GM06990 (cell line): ENCODE results near the gene PSMG4.
"Not testable (repeated sequence)": the region's sequence is repeated elsewhere in the genome, so short reads cannot be mapped to it uniquely, and the experiment has no call there.

Experiments
- DNase-seq: peaks from one replicate; pipeline ENCODE4 v3.0.0-alpha.2; 2011; ENCODE audit not compliant: insufficient read length; ENCODE audit errors: extremely low read depth
- H3K27me3 ChIP-seq: replicated peaks from 2 replicates; pipeline ENCODE4 v1.6.0; 2011; ENCODE audit warnings: low read length; ENCODE audit not compliant: control insufficient read depth, insufficient read depth
- H3K36me3 ChIP-seq: 2 replicates; pipeline ENCODE4 v1.5.1; 2011; ENCODE audit warnings: low read length; ENCODE audit not compliant: control insufficient read depth, insufficient read depth
- H3K4me3 ChIP-seq: replicated peaks from 2 replicates; pipeline ENCODE4 v1.5.1; 2011; ENCODE audit warnings: low read depth, mild to moderate bottlenecking, control low read depth, low read length
- TF ChIP-seq, protein P1 (sequence below): IDR thresholded peaks from 2 replicates; pipeline ENCODE4 v1.5.1; 2011; ENCODE audit warnings: low read length, control low read depth, mild to moderate bottlenecking, inconsistent platforms; ENCODE audit not compliant: insufficient read depth, poor library complexity, severe bottlenecking

PSMG4 gene

DNA sequence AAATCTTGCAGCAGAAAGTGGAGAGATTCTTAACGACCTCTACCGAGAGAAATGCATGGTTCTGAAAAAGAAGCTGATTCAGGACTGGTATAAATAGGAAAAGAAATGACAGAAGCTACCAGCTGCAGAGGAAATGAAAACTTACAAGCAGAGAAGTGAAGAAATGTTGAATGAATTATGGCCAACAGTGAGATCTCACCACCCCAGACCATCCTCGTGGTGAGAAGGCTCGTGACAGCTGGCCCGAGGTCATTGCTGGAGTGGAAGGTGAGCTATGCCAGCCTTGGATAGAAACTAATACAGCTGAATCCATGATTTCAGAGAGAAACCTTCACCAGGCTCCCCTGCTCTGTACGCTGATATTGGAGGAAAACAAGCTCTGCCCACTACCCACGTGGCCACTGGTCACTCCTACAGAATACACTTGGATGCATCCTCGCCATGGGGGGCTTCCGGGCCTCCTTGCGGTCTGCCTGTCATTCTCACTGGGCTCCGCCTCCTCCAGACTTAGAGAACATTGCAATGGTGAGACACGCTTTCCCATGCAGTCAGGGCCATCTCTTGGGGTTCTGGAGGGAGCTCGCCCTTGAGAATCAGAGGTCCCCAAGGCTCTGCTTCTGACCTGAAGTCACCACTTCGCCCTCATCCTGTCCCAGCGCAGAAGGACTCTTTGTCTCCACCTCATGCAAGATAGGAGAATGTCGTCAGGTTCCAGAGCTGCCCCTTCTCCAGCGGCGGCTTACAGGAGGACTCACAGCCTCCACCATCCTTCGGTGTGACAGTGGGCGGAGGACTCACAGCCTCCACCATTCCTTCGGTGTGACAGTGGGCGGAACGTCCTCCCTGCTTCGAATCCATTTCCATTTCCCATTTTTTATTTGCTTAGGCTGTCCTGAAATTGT is 20.7 kb upstream of the PSMG4 start:
- H3K36me3 ChIP-seq, result no peaks in the 10 kb centered on the region
- no peaks in the 10 kb centered on the region for H3K27me3 ChIP-seq
- no peak overlapping the region for H3K4me3 ChIP-seq
- DNase-seq, result no peak
- TF ChIP-seq, protein P1, sequence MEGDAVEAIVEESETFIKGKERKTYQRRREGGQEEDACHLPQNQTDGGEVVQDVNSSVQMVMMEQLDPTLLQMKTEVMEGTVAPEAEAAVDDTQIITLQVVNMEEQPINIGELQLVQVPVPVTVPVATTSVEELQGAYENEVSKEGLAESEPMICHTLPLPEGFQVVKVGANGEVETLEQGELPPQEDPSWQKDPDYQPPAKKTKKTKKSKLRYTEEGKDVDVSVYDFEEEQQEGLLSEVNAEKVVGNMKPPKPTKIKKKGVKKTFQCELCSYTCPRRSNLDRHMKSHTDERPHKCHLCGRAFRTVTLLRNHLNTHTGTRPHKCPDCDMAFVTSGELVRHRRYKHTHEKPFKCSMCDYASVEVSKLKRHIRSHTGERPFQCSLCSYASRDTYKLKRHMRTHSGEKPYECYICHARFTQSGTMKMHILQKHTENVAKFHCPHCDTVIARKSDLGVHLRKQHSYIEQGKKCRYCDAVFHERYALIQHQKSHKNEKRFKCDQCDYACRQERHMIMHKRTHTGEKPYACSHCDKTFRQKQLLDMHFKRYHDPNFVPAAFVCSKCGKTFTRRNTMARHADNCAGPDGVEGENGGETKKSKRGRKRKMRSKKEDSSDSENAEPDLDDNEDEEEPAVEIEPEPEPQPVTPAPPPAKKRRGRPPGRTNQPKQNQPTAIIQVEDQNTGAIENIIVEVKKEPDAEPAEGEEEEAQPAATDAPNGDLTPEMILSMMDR, result no peak

DNA sequence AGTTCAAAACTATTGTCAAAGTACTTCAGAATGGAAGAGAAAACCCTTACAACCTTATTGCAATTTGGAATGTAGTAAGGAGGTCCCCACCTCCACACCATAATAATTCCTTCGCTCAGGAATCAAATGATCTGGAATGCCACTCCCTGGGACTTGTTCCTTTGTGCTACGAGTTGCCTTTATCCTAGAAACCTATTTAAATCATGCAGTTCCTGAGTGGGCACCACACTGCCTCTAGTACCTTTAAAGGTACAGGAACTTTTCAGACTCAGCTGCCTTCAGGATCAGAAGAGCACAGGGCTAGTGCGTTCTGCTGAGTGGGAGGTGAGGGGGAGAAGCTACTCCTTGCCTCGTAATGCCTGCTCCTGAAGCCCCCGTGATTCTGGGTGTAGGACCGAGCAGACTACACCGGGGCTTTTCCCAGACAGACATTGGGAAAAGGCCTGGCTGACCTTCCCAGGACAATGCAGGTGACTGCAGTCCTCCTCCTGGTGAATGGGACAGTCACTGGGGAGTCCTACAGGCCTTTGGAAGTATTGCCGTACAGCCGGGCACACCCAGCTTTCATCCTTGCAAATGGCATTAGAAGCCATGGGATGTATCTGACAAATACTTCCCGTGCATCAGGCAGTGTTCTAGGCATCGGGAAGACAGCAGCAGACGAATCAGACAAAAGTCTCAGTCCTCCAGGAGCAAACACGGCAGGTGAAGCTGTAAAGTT is 19.5 kb upstream of the PSMG4 start:
- no peak overlapping the region for H3K4me3 ChIP-seq
- H3K27me3 ChIP-seq, result no peaks in the 10 kb centered on the region
- no peaks in the 10 kb centered on the region for H3K36me3 ChIP-seq
- TF ChIP-seq, protein P1, result no peak
- no peak for DNase-seq

DNA sequence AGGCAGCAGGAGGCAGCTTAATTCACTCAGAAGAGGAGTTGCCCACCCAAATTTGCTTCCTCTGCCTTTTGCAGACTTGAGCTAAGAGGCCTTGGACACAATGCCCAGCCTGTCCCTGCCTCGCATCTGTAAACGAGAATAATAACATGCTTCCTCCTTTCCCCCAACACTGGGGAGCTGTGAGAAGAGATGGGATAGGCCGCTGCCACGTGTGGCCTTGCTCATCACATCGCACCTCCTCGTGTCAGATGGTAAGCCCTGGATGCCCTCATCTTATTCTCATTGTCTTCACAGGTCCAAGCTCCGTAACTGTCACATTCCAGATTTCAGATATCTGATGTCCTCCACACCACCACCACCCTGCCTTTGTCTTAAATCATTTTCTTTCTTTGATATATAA is 18.2 kb upstream of the PSMG4 start:
- Histone ChIP-seq H3K27me3 (no peaks in the 10 kb centered on the region; the same call in 1 of the 2 replicates), H3K36me3 (no peaks in the 10 kb centered on the region), H3K4me3 (no peak overlapping the region)
- DNase-seq, result no peak
- TF ChIP-seq, protein P1, result no peak

DNA sequence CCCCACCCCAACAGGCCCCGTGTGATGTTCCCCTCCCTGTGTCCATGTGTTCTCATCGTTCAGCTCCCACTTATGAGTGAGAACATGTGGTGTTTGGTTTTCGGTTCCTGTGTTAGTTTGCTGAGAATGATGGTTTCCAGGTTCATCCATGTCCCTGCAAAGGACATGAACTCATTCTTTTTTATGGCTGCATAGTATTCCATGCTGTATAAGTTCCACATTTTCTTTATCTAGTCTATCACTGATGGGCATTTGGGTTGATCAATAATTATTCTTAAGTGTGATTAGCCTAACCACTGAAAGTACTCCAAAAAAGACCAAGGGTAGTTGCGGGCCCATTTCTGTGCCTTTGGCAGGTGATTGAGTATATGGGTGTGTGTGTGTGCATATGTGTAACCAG is 17.0 kb upstream of the PSMG4 start:
- not testable (repeated sequence) for H3K36me3 ChIP-seq, H3K27me3 ChIP-seq, DNase-seq, H3K4me3 ChIP-seq

DNA sequence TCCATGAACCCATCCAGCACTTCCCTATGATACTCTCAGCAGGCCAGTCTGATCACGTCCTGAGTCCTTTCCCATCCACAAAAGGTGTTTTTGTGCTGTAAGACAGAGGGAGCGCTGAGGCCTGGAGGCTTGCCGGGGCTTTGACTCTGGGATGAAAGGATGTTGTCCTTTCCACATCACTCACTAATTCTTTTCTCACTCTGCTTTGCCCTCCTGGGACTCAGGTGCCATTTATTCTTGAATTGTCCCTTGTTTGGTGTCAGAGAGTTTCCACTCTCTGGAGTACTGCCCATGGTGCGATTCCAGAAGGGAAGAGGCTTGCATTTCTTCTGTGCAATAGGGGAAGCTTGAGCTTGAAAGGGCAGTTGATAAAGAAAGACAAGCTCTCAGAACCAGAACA is 16.0 kb upstream of the PSMG4 start:
- TF ChIP-seq, protein P1, result no peak

More for the DNA sequence above, 16.0 kb upstream of the PSMG4 start:
- no peak for DNase-seq
- H3K36me3 ChIP-seq, result no peaks in the 10 kb centered on the region
- H3K27me3 ChIP-seq, result no peaks in the 10 kb centered on the region; the same call in 1 of the 2 replicates
- H3K4me3 ChIP-seq, result no peak overlapping the region
